ENCODE data around the gene CUL7. TPM values are rescaled to one million over a fixed set of nuclear protein-coding genes. Genes with fewer than 3 reads are reported as not detected.

The CUL7 gene
- total and polyA plus RNA-seq, 10 of the 15 experiments (the other 5 are each of a cell fraction or from before 2014, with no cell fraction given) = 0.66 to 18.4 (median 10.9) TPM

GRCh38 chr6:43006251-43006650 is 47.4 kb downstream of the CUL7 start (continued):
- TF ChIP-seq WRNIP1 (IDR thresholded peaks at IDR 0.05; ENCODE audit: borderline replicate concordance, low read depth, low read length) (no peak), SREBF2 (IDR thresholded peaks at IDR 0.05; ENCODE audit: low read length) (no peak), CEBPZ (IDR thresholded peaks at IDR 0.05; ENCODE audit: low read depth, low read length) (no peak), ZBTB11 (CRISPR knock-in tag; IDR thresholded peaks at IDR 0.05) (no peak)

- Histone ChIP-seq H3K4me3 (no peak overlapping the region), H4K20me1 (ENCODE audit: control insufficient read depth, insufficient read depth) (no peaks in the 10 kb centered on the region), H3K9ac (ENCODE audit: control insufficient read depth, insufficient read depth, low read length) (no peak overlapping the region), H3K4me2 (ENCODE audit: control insufficient read depth, insufficient read depth) (no peak overlapping the region), H3K79me2 (ENCODE audit: control insufficient read depth, insufficient read depth, low read length) (no peaks in the 10 kb centered on the region), H3K9me3 (replicated peaks; ENCODE audit: control insufficient read depth, insufficient read depth, low read length) (no peaks in the 10 kb centered on the region), H2AFZ (ENCODE audit: control insufficient read depth, low read depth, low read length) (no peak overlapping the region), H3K27ac (ENCODE audit: control insufficient read depth, insufficient read depth) (no peak overlapping the region), H3K4me1 (ENCODE audit: control insufficient read depth, insufficient read depth, low read length) (no peaks in the 10 kb centered on the region), H3K36me3 (ENCODE audit: control insufficient read depth in 2 of 2, insufficient read depth in 2 of 2, low read length in 1 of 2) (peaks cover 16 to 17% of the 10 kb centered on the region in 2 experiments), H3K27me3 (replicated peaks in 1 of 2; ENCODE audit: control insufficient read depth in 2 of 2, insufficient read depth in 2 of 2, low read length in 1 of 2) (no peaks in the 10 kb centered on the region)
- FAIRE-seq (no peak), DNase-seq (ENCODE audit: low read depth, low spot score) (no peak), ATAC-seq (no peak)
- CTCF ChIA-PET = interaction anchor here (0.9 to 1.9 kb wide), 3 partner anchors 8 to 137 kb away, joined by 3 to 7 read pairs (median 4); partner anchors contain the start of gene KLHDC3
- WGBS (ENCODE audit: insufficient coverage, insufficient replicate concordance, low lambda C conversion rate, missing lambda C conversion rate) = 96% methylated on average over 5 of the region's 5 CpGs
- SMC1A ChIA-PET (ENCODE audit: uncharacterized antibody, unreplicated experiment) = interaction anchor here (1.2 kb wide), 1 partner anchor 9 kb away, joined by 4 read pairs; no protein-coding TSS in a partner anchor
- intact Hi-C loops (cut with micrococcal nuclease; ENCODE audit: unreplicated experiment) (loop anchor here (5.0 kb wide), 1 partner anchor 104 kb away; no protein-coding TSS in a partner anchor), in situ Hi-C loops (cut with MboI) (no loop called here)
- TF ChIP-seq NFIC (IDR thresholded peaks at IDR 0.05; ENCODE audit: low read depth, low read length) = no peak
- no peak for TF ChIP-seq POLR2AphosphoS5 (IDR thresholded peaks at IDR 0.05; ENCODE audit: low read length)
- TF ChIP-seq CHD4 (IDR thresholded peaks at IDR 0.05) = no peak
- no peak for TF ChIP-seq CHD1 (IDR thresholded peaks at IDR 0.05; ENCODE audit: low read depth, low read length)
- no peak for TF ChIP-seq SUZ12 (IDR thresholded peaks at IDR 0.05; ENCODE audit: unreplicated experiment)
- TF ChIP-seq SP1 (IDR thresholded peaks at IDR 0.05; ENCODE audit: low read depth, low read length) = no peak
- no peak for TF ChIP-seq CEBPB (IDR thresholded peaks at IDR 0.05; ENCODE audit: borderline replicate concordance in 1 of 2, low read depth in 2 of 2, low read length in 2 of 2)
- no peak for TF ChIP-seq SMAD5 (IDR thresholded peaks at IDR 0.05; ENCODE audit: low read depth)
- POLR2A ChIA-PET = interaction anchor here (0.6 to 1.3 kb wide), 3 partner anchors 14 to 559 kb away, joined by 3 to 4 read pairs (median 3); partner anchors contain the start of gene PPP2R5D
- RAD21 ChIA-PET (ENCODE audit: unreplicated experiment) = interaction anchor here (1.9 kb wide), 1 partner anchor 41 kb away, joined by 4 read pairs; no protein-coding TSS in a partner anchor
- BruUV-seq (replicated peaks) = no TSS peak
Measured at GRCh38 chr6:43005844-43006243, 47.8 kb downstream of the CUL7 start.

All from GM12878 (cell line).